NAMALWA (cell line): Measurements from ENCODE around the gene NNAT.
A peak's percentile ranks its signal among the peaks of the same experiment; 100 is the strongest.
"Not testable (repeated sequence)": the region's sequence is repeated elsewhere in the genome, so short reads cannot be mapped to it uniquely, and the experiment has no call there.

ENCODE experiments used
- DNase-seq: peaks from one replicate; pipeline ENCODE4 v3.0.0-alpha.2; 2015; ENCODE audit warnings: low spot score

NNAT gene

DNA sequence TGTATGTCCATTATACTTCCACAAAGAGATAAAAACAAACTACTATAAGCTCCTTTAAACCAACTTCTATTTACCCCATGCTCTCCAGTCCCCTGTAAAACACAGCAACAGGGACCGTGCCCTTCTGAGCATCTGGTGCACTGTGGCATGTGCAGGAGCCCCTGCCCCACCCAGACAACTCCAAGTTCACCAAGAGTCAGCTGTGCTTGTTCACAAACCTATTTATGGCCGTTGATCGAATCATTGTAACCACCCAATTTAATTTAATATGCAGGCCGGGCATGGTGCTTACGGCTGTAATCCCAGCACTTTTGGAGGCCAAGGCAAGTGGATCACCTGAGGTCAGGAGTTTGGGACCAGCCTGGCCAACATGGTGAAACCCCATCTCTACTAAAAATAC, 20.3 kb downstream of the NNAT start:
- no peak for DNase-seq

DNA sequence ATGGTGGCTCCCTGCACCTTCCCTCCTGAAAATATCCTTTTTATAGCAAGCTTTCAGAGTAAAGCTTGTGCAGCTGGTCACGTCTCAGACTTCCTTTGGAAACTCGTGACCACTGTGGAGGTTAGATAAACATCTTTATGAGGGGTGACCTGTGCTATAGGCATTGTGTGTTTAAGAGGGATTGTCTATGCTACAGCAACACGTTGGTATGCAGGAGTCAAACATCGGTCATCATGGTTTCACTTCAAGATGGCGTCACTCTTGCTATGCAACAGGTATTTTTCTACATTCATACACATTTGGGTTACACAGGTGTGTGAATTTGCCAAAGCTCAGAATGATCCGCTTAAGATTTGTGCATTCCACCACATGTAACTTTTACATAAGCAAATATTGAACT, 21.2 kb downstream of the NNAT start:
- no peak for DNase-seq

DNA sequence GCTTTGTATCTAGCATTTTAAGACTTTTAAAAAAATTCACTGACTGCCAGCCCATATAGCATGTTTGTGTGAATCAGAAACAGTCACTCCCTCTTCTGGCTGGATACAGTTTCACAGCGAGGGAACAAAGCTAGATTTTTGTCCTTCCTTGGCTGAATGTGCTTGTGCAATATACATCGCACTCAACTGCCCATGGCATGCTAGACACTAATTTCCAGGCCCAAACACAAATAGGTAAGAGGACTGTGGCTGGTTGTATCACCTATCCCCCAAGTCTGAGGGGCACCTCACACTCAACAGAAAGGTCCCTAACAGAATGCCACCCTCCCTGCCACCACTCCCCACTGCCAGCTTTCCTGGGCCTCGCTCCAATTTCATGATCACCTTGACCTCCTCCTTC, 22.8 kb downstream of the NNAT start:
- DNase-seq = peak; percentile 43

DNA sequence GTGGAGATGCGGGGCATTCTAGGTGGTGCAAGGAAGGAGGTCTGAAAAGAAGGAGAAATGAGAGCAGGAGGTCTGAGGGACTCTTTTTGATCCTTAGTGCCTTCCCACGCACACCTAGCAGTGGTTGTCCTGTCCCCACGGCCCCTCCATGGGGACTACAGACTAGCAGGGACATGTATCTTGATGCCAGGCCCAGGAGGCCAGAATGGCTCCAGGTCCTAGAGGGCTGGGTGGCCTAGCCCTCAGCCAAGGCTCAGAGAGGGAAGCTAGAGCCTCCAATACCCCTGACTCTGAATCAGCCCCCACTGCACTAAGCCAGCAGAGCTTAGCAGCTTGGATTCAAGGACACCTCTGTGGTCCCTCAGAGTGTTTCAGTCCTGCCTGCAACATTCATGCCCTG, 23.3 kb downstream of the NNAT start:
- DNase-seq = no peak

DNA sequence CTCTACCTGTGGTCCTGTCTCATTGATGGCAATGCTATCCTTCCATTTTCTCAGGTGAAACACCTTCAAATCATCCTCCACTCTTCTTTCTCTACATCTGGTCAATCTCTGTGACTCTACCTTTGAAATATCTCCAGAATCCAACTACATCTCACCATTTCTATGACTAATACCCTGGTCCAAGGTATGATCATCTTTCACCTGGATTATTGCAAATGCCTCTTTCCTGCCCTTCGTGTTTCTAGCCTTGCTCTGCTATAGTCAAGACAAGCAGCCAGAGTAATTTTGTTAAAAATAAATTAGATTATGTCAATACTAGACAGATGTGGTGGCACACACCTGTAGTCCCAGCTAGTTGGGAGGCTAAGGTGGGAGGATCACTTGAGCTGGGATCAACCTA, 24.5 kb downstream of the NNAT start:
- DNase-seq = no peak

- DNase-seq = no peak
These were observed 26.9 kb downstream of the NNAT start for GRCh38 chr20:37547912-37548311.

- DNase-seq = not testable (repeated sequence)
These were observed 29.3 kb downstream of the NNAT start for GRCh38 chr20:37550101-37550920.

GRCh38 chr20:37551660-37552059, 30.6 kb downstream of the NNAT start:
- DNase-seq = not testable (repeated sequence)

GRCh38 chr20:37552415-37552814, 31.4 kb downstream of the NNAT start:
- DNase-seq = no peak

DNA sequence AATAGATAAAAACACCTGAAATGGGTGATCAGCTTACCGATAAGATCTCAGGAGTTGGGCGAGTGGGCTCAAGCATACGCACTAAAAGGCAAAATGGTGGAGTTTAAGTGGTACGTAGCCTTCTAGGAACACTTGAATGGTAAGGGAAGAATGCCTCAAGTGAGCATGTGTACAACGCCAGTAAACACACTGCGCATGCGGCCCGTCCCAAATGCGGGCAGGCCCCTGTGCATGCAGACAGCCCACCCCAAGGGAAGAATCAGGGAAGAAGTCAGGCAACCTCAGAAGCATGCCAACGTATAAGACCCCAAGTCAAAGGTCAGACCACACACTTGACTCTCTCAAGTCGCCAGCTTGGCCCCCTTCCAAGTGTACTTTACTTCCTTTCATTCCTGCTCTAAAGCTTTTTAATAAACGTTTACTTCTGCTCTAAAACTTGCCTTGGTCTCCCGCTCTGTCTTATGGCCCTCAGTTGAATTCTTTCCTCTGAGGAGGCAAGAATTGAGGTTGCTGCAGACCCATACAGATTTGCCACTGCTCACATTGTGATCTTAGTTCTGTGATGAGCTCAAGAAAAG, 33.8 kb downstream of the NNAT start:
- not testable (repeated sequence) for DNase-seq

DNA sequence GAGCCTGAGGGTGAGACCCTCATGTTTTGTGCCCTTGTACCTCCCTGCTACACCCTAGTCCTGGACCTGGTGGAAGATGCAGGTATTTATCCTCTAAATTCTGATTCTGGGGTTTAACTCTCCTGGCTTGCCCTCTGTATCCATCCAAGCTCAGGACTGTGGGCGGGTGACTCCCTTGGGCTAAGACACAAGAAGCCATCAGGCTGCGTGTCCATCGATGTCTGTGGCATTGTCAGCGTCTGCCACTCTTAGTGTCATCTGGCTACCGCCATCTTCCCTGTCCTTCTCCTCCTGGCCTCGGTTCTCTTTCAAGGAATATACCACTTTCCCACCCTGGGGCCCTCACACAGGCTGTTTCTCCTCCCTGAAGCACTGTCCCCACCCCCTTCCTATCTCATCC, 35.5 kb downstream of the NNAT start:
- no peak for DNase-seq

- DNase-seq = no peak
These were observed 37.3 kb downstream of the NNAT start for GRCh38 chr20:37558306-37558705.

GRCh38 chr20:37558779-37559178, 37.7 kb downstream of the NNAT start:
- no peak for DNase-seq

GRCh38 chr20:37559312-37560027, 38.4 kb downstream of the NNAT start:
- no peak for DNase-seq

DNA sequence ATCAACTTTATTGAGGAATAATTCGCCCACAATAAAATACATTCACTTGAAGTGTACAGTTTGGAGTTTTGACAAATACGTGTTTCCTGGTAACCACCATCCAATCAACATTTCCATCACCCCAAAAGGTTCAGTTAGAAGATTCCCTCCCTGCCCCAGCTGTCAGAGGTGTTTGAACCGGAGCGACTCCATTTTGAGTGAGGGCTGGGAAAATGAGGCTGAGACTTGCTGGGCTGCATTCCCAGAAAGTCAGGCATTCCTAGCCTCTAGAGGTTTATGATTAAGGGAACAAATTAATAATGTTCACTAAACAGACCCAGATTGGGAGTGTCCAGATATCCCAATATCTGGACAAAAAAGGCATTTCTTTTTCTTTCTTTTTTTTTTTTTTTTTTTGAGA, 39.6 kb downstream of the NNAT start:
- DNase-seq = no peak

DNA sequence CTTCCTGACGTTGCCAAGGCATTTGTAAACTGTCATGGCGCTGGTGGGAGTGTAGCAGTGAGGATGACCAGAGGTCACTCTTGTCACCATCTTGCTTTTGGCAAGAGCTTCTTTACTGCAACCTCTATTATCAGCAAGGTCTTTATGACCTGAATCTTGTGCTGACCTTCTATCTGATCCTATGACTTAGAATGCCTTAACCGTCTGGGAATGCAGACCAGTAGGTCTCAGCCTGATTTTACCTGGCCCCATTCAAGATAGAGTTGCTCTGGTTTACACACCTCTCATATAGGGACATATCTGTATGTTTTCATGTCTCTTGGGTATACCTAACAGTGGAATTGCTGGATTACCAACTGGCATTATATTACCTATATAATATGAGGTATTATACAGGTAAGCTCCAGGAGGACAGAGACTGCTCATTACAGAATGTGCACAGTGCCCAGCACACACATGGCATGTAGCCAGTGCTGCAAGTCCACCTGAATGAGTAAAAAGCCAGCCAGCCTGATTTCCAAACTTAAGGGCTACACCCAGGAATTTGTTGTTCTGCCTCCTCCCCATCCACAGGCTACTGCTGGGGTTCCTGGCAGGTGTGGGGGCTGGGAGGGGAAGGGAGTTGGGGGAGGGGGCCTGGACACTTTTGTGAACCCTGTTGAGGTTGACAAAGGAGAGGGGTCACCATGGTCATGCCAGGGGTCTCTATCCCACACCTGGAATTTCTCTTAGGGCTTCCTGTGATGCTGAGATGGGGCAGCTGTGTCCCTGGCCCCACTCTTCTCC, 41.8 kb downstream of the NNAT start:
- DNase-seq = no peak

GRCh38 chr20:37564016-37564387, 43.0 kb downstream of the NNAT start:
- no peak for DNase-seq

GRCh38 chr20:37564388-37565133, 43.5 kb downstream of the NNAT start:
- DNase-seq = peak; percentile 53

- no peak for DNase-seq
These were observed 44.2 kb downstream of the NNAT start for GRCh38 chr20:37565134-37565811.

GRCh38 chr20:37566590-37567330, 45.7 kb downstream of the NNAT start:
- DNase-seq = no peak

- DNase-seq = no peak
These were observed 46.2 kb downstream of the NNAT start for GRCh38 chr20:37567331-37567665.
